GM19324 (cell line): ENCODE results near the gene BCOR.

Experiments
- ATAC-seq: cut with Tn5 transposase; IDR thresholded peaks from one replicate; pipeline ENCODE4 v1.9.1; 2021; ENCODE audit warnings: mild to moderate bottlenecking, moderate library complexity; ENCODE audit not compliant: unreplicated experiment, low FRiP score

Gene BCOR

DNA sequence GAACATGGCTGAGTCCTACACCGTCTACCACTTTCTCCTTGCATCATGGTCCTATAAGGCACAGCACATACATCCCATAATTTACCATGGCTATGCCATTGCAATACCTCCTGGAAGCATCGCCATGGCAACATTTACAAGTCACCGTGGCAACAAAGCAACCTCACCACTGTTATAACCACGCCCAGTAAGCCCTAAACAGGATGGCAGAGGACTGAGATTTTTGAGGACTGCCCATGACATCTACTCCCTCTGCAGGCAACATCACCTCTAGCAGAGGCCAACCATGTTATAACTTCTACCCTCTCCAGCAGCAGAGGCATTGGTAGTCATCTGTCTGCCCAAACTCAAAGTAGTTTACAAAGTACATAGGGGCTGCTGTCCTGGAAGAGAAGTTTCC lies 29.7 kb downstream of the BCOR start:
- ATAC-seq, result no peak

DNA sequence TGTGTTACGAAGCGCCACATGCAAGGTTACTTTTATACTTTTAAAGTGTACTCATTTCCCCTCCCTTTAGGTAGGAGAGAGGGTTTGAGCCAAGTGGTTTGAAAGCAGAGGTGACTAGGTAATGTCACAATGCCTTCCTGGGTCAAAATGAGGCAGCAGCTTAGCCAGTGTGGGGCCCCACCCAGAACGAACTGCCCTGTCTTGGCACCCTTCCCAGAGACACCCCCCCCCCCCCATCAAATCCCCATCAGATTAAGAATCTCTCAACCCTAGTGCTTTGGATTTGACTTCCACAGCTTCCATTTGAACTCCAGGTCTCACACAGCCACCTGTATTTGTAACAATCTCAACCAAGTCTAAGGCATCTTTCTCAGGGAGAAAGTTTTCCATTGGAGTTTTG lies 31.1 kb downstream of the BCOR start:
- ATAC-seq, result no peak

- ATAC-seq, result no peak
Observed at GRCh38 chrX:40065296-40066046, 32.3 kb downstream of the BCOR start.

GRCh38 chrX:40064055-40064597 lies 33.6 kb downstream of the BCOR start:
- no peak for ATAC-seq

GRCh38 chrX:40063555-40063954 lies 34.2 kb downstream of the BCOR start:
- ATAC-seq, result no peak

GRCh38 chrX:40062525-40063155 lies 35.1 kb downstream of the BCOR start:
- ATAC-seq, result no peak

GRCh38 chrX:40061871-40062524 lies 35.8 kb downstream of the BCOR start:
- ATAC-seq, result no peak

DNA sequence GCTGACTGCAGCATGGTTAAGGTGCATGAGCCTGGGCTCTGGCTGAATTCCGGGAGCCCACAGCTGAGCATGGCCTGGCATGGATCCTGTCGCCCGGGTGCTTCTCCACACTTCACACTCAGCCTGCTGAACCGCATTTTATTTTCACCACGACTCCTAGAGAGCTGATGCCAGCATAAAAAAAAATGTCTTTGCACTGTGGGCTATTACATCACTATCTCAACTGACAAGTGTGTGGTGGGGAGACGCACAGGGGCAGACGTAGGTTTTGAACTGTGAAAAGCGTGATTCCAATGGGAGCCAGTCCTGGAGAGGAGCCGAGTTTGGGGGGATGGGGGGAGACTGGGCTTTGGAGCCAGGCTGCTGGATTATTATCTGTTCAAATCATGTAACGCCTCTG lies 36.8 kb downstream of the BCOR start:
- ATAC-seq, result no peak

- no peak for ATAC-seq
Observed at GRCh38 chrX:40060356-40060845, 37.4 kb downstream of the BCOR start.

- no peak for ATAC-seq
Observed at GRCh38 chrX:40058719-40059118, 39.0 kb downstream of the BCOR start.

- ATAC-seq, result no peak
Observed at GRCh38 chrX:40057405-40057804, 40.4 kb downstream of the BCOR start.

DNA sequence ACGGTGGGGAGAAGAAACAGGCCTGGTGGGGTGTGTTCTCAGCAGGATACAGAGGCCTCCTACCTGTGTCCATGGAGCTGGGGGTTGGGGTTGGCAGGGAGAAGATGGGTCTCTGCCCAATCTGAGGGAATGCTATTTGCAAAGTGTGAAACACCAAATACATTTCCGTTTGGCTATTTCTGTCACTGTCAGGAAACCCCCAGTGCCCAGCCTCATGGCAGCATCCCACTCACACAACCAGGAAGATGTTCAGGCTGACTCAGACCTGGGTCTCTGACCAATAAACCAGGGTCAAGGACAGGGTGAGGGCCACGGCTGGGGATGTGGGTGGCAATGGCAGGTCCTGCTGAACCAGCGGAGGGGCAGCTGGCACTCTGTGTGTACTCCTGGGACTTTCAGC lies 41.3 kb downstream of the BCOR start:
- ATAC-seq, result no peak

DNA sequence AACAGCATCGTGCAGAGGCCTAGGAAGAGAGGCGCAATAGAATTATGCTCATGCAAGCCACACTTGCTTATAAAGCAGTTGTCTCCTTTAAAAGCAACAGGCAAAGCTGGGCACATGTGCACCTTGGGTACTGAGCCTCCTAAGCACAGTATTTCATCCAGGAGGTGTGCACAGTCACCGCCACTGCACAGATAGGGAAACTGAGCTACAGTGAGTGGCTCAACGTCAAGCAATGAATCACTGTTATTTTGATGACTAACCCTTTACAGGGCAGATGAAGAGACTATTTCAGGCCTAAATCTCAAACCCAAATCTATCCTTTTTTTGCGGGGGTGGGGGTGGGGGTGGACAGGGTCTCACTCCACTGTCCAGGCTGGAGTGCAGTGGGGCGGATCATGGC lies 42.3 kb downstream of the BCOR start:
- ATAC-seq, result no peak

DNA sequence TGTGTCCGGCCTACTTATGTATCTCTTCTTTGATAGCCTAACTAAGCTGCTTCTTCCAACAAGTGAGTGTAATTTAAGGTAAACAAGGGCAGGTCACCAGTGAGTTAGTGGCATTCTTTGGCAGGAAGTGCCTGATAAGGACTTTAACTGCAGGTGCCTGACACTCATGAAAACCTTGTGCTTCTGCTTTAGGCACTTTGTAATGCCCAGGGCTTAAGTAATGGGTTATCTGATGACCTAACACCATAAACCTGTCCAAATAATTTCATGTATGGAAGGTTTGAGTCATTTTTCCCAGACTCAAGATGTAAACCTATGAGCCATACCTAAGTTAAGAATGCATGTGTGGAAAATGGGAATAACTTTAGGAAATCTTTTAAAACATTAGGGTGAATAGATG lies 43.0 kb downstream of the BCOR start:
- ATAC-seq, result no peak

DNA sequence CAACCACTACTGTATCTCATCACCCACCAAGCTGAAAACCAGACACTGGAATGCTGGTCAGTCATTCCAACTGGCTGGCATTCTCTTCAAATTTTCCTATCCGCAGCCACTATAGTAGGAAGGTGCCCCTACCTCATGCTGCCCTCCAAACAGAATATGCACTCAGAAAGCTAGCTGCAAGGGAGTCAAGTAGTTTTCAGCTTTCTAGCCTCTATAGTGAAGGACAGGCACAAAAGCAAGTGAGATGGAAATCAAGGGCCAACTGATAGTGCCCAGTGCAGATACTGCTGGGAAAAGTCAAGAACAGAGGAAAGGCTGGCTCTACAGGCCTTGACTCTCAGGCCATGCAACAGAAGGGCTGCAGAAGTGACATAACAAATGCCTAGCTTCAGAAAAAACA lies 47.2 kb downstream of the BCOR start:
- no peak for ATAC-seq

DNA sequence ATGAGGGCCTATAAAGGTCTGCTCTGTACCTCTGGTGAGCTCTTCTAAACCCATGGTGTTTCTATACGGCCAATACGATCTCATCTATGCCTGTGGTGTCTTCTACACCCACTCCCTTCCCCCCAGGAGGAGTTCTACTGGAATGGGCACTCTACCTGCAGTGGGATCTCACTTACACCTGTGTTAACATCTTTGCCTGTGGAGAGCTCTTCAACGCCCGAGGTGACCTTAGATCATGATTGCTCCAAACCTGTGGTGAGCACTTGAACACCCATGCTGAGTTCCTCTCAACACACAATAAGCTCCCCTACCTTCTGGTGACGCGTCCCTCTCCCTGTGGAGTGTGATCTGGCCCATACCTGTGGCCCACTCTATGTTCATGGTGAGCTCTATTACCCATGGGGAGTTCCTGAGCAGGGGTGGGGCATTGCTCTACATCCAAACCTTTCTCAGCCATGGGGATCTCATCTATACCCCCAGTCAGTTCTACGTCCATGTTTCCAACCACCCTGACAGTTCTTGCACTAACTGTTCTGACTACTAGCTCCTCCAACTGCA lies 48.6 kb downstream of the BCOR start:
- ATAC-seq, result no peak

GRCh38 chrX:40047485-40047884 lies 50.3 kb downstream of the BCOR start:
- ATAC-seq, result no peak

- no peak for ATAC-seq
Observed at GRCh38 chrX:40043895-40044294, 53.9 kb downstream of the BCOR start.

- ATAC-seq, result no peak
Observed at GRCh38 chrX:40041915-40042314, 55.8 kb downstream of the BCOR start.

DNA sequence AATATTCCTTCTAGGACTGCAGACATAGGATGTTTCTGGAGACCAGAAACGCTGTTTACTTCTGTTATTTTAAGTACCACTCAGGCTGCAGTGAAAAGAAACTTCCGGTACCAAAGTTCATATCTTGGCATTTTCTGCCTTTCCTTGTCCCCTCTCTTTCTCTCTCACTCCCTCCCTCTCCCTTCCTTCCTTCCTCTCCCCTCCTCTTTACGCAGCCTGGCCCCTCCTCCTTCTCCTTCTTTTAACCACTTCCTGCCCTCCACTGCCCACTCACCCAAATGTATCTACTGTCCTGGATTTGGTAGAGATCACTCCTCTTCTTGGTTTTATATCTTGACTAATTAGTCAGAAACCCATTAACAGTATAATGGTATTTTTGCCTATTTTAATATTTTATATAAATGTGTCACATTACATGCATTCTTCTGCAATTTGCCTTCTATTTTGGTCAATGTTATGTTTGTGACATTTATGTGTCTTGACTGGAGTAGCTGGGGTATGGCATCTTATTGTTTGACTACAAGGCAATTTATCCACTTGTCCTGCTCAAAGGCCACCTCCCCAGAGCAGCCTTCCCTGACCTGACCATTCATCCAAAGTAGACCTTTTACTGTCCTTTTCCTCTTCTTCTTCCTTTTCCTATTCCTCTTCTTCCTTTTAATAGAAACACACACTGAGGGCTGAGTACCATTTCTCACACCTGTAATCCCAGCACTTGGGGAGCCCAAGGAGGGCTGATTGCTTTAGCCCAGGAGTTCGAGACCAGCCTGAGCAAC lies 56.9 kb downstream of the BCOR start:
- ATAC-seq, result no peak
